ENCODE measurements around the gene TMEM208.

Gene TMEM208

DNA sequence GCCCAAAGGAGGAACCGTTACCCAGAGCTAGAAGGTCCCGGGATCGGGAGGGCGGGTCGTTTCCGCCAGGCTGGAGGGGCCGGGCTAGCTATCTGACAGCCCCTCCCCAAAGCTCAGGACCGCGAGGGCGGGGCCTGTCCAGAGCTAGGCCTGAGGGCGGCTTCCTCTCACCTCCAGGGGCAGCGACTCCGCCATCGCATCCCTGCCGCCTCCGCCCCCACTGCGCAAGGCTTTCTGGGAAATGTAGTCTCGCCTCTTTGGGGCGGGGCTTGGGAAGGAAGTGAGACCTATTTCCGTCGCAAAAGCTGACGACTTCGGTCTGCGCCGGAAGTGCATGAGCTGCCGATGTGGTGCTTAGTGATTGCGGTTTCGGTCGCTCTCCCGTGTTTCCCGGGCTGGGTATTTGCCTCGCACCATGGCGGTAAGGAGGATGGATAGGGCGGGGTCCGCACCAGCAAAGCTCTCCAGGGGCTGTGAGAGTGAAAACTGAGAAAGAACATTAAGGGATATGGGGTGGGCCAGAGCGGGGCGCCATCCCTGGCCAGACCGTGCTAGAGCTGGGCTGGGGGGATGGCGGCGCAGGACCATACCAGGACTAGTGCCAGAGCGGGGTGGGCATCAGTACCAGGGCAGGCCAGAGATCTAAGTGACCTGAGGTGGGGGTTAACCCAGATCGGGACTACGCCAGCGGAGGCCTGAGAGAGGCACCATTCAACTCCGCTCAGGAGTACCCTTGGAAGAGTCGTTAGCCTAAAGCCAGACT is at the start of gene TMEM208:
Gene TMEM208, plus strand, starts transcription at position 327 of the 763 bp plus-strand sequence. Its CDS starts 89 bp downstream, at position 416.
- in situ Hi-C loops (cut with MboI; ENCODE audit: low sequenced_read_pairs): no loop called here

DNA sequence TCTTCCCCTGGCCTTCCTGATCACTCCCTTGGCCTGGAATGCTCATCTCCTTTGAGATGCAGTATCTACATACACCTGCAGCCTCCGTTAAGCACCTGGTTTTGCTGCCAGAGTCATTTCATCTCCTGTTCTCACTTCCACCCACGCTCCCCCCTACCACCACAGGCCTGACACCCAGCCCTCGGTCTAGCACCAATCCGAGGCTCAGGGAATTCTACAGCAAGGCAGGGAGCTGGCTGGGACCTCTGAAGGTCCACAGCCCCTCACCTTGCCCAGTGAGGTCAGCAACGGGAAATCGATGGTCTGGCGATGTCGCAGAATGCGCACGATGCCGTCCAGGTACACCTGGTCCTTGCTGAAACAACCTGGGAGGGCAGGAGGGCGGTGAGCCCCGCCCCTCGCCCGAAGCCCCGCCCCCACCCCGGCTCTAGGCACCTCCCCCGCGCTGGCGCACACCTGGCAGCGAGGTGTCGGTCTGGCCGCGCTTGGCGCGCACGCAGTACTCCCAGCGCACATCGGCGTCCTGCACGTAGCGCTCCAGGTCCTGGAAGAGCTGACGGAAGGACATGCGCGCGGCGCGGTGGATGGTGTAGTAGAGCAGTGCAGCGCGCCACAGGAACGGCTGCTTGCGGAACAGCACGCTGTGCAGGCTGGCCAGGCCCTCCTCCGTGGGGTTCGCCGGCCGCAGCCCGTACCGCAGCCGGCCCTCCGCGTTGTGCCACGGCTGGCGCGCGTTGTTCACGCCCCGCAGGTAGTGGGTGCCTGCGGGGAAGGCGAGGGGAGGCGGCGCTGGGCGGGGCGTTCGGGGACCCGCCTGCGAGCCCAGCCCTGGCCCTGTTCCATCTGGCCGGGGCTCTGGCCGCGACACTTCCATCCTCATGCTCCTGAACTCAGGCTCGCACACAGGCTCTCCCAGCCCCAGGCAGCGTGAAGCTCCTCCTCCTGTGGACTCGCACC is 48.9 kb upstream of the TMEM208 start:
- in situ Hi-C loops (cut with MboI; ENCODE audit: low sequenced_read_pairs): no loop called here

DNA sequence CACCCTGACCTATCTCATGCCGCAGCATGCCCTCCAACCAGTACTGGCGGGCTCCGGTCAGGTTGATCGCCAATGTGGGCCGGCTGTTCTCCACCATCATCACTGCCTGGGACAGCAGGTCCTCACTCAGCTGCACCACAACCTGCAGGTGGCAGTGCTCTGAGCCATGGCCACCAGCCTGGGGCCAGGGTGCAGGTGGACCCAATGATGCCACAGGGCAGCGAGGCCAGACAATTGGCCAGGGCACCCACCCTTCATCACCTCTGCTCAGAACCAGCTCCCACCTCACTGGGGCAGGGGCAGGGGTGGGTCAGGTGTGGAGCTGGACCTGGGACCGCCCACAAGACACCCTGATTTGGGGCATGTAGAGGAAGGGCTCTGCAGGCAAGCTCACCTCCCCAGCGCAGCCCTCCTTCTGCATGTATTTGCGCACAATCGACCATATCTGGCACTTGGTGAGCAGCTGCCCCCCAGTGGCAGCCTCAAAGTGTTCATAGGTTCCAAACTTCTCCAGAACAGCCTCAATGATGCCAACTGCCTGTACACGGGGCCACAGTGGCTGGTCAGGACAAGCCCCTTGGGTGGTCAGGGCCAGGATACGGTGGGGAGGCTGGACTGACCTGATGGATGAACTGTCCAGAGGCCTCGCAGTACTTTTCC is 47.4 kb upstream of the TMEM208 start:
- in situ Hi-C loops (cut with MboI; ENCODE audit: low sequenced_read_pairs): no loop called here

DNA sequence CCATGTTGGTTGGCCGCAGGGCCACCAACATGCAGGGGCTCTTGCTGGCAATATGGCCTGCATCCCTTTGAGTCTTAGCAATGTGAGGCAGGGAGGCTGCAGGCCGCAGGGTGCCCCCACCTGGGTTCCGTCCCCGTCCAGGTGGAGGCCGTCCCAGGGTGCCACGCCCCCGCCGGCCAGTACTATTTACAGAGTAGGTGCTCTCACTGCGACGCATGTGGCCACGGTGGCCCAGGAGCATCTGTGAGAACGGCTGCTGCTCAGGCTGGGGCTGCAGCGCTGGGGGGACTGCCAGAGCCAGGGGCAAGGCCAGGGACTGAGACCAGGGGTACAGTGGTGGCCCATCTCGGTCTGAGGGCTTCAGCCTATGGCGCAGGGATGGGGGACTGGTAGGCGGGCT is 46.8 kb upstream of the TMEM208 start:
- in situ Hi-C loops (cut with MboI; ENCODE audit: low sequenced_read_pairs): no loop called here

DNA sequence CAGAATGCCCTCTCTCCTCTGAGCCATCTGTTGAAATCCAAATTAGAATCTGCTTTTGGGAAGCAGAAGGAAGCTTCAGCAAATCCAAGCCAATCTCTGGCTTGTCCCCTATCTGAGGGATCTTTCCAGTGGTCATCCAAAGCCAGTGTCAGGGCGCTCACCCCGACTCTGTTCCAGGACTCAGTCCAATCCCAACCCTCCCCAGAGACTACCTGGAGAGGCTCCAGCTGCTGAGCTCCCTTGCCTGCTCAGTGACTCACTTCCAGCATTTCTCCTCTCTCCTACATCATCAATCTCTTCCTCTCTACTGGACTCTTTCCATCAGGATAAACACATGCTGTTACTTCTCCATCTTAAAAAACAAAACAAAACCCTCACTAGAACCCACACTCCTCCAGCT is 45.6 kb upstream of the TMEM208 start:
- in situ Hi-C loops (cut with MboI; ENCODE audit: low sequenced_read_pairs): no loop called here

DNA sequence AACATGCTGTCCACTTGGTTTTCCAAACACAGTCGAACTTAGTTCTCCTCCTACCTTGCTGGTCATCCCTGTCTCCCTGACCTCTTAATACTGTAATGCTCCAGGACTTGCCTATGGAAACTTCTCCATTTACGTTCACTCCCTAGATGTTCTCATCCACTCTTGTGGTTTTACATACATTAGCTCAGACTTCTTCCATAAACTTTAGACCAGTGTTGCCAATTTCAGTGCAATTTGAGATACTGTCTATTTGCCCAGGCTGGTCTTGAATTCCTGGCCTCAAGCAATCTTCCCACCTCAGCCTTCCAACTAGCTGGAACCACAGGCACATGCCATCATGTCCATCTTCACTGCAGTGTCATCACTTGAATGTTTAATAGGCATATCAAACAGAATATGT is 44.6 kb upstream of the TMEM208 start:
- in situ Hi-C loops (cut with MboI; ENCODE audit: low sequenced_read_pairs): no loop called here

DNA sequence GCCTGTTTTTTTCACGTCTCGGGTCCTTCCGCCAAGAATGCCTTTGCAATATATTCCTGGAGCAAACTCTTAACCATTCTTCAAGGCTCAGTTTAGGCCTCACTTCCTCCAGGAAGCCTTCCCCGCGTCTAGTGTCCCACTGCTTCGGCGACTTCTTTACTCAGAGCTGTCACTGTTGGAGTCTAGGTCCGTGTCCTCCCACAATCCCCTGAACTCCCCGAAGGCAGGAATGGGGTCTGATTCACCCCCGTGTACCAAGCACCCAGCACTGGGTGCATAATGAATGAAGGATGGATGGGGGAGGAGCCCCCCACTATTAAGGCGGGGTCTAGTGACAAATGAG is 43.7 kb upstream of the TMEM208 start:
- in situ Hi-C loops (cut with MboI; ENCODE audit: low sequenced_read_pairs): no loop called here

DNA sequence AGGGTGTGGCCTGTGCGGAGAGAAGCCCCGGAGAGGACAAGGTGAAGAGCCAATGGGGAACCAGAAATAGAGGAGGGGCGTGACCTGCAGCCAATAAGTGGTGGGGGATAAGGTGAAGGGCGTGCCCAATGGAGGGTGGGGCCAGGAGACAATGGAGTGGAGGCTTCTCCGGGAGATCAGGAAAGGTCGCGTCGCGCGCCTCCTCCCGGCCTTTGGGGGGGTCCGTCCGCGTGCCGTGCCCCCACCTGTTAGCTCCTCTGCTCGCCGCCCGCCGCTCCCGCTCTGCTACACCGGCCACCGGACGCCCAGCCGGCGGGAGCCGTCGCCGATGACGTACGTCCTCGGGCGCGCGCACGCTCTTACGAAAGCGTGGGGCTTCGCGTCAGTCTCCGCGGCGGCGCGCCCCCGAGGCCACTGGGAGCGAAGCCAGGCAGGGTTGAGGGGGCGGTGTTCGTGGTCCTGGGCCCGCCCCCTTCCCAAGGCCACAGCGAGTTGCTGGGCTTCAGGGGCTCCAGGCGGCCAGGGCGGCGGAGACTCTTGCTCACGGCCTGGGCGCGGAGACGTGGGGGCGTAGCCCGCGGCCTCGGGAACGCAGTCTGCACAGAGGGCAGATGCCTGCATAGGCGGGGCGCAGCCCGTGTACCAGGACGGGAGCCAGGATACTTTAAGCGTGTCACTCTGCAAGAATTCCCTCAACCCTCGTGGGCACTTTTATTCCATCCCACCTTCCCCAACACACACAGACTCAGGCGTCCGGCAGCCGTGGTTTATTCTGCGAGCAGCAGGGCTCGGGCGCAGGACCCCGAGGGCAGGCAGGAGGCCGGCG is 43.1 kb upstream of the TMEM208 start, which contains the start of gene MATCAP1:
Gene MATCAP1, minus strand, starts transcription at position 337 of the 826 bp plus-strand sequence. CDS start 3,353 bp downstream, outside the sequence.
- in situ Hi-C loops (cut with MboI; ENCODE audit: low sequenced_read_pairs): no loop called here

DNA sequence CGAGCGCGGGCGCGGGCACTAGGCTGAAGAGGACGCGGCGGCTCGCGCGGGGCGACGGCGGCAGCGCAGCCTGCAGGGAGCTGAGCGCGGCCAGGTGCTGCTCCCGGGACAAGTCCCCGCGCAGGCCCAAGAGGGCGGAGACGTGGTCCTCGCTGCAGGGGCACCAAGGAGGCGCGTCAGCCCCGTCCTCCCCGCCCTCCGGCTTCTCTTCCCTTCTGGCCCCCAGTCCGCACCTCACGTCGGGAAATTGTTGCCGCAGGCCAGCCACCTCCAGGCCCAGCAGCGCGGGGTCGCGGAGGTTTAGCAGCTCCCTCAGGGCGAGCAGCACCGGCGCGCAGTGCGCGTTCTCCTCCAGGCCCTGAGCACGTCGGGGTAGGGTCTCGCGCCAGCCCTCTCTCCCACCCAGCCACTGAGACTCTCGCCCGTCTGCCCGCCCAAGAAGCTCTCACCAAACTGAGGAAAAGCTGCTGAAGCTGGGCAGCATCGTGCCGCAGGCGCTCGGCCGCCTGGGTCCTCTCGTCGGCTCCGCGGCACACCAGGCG is 42.4 kb upstream of the TMEM208 start:
- in situ Hi-C loops (cut with MboI; ENCODE audit: low sequenced_read_pairs): no loop called here

DNA sequence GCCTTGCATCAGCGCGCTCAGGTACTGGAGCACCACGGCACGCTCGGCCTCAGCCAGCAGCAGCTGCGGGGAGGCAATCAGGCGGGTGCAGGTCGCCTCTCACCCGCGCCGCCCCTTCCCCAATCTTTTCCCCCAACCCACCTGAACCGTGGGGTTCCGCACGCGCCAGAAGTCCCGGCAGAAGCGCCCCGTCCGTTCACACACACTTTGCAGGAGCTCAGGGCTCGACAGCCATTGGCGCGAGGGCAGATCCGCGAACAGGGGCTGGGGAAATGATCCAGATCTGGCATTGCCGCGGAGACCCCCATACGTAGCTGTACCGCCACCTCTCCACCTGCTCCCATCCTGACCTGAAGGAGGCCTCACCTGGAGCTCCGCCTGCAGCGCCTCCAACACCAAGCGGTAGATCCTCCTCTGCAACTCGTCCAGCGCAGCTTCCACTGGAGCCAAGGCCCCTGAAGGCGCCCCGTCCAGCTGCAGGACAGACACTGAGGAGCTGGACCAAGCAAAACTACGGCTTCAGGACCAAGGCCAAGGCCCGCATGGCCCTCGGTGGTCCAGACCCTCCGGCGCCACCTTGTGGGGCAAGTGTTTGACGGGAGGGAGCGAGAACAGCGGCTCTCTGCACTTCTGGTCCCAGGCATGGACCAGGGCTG is 41.8 kb upstream of the TMEM208 start:
- in situ Hi-C loops (cut with MboI; ENCODE audit: low sequenced_read_pairs): no loop called here

DNA sequence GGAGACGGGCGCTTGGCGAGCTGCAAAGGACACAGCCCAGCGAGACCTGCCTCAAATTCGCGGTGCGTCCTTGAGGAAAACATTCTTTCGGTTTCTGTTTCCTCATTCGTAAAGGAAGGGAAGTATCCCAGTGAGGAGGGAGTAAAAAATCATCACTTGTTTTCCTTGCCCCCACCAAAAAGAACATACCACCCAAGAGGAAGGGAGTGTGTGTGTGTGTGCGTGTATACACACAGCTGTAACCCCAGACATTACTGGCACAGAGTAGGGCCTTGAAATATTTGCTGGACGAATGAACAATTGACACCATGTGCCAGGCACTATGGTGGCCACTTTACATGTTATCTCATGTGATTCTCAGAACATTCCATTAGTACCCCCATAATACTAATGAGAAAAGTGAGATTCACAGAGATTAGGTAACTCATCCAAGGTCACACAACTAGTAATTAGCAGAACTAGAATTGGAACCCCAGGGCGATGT is 41.2 kb upstream of the TMEM208 start:
- in situ Hi-C loops (cut with MboI; ENCODE audit: low sequenced_read_pairs): no loop called here

DNA sequence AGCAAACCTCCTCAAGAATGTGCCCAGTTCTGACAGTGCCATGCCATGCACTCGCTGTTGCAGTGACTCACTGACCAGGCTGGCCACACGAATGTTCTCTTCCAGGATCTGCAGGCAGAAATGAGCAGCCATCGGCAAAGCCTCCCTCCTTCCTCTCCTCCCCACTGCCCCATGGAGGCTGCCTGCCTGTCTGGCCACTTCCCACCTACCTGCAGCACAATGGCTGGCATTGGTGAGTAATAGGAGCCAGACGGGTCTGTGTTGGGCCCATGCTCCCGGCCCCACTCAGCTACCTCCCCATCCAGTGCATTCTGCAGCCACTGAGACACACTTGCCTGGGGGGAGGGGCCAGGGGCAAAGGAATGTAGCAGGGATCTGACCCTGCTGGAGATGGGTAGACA is 40.4 kb upstream of the TMEM208 start:
- in situ Hi-C loops (cut with MboI; ENCODE audit: low sequenced_read_pairs): no loop called here

DNA sequence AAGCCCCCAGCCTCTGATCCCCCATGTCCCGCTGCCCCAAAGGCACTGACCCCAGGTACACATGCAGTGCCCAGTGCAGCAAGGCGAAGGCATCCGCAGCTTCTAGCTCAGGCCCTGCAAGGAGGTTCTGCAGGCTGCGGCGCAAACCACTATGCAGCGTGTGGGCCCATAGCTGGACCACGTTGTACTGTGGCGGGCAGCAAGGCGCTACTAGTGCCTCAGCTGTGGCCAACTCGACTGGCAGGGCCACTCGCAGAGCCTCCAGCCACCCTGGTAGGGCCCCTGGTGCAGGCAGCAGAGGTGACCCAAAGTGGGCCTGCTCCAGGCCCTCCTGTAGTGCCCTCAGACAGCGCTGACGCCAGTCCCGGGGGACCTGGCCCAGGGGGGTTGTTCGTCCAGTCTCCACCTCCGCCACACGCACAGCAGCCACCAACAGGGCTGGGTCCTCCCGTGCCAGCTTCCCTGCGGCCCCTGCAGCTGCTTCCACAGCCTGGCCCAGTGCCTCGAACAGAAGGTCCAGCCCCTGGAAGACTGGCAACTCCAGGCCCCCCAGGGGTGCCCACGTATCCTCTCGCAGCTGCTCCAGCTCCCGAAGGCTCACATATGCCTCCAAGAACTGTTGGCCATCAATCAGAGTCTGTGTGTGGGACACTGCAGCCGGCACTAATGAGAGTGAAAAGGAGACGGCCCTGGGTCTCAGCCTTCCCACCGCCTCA is 39.6 kb upstream of the TMEM208 start:
- in situ Hi-C loops (cut with MboI; ENCODE audit: low sequenced_read_pairs): no loop called here

DNA sequence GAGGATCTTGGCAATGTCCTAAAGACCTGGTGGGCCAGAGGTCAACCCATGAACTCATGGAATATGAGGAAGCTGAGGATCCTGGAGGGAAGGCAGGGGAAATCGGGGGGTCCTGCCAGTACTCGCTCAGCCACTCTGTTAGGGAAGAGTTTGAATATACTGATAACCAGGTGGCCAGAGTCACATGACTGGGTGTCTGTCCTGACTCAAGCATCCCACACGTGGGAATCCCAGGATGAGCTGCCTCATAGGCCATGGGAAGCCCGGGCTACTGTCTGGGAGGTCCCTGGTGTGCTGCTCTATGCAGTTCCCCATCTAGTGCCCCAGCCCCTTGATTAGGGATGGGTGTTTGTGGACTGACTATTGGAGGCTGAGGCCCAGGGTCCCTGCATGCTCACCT is 38.6 kb upstream of the TMEM208 start:
- in situ Hi-C loops (cut with MboI; ENCODE audit: low sequenced_read_pairs): no loop called here

DNA sequence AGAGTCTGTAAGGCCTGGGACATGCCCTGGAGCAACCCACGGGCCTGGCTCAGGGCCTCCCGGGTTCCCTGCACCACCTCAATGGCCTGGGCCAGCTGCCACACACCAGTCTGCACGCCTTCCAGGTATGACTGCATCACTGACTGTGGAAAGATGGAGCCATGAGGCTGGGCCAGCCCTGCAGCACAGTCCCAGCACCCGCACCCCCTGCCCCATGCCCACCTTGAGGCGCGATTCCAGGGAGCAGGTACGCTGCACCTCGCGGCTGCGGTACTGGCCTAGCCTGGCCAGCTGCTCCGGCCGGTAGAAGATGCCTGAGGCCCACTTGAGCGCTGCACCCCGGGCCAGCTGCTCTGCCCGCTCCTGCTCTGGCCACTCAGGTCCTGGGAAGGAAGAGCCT is 38.1 kb upstream of the TMEM208 start:
- in situ Hi-C loops (cut with MboI; ENCODE audit: low sequenced_read_pairs): no loop called here

DNA sequence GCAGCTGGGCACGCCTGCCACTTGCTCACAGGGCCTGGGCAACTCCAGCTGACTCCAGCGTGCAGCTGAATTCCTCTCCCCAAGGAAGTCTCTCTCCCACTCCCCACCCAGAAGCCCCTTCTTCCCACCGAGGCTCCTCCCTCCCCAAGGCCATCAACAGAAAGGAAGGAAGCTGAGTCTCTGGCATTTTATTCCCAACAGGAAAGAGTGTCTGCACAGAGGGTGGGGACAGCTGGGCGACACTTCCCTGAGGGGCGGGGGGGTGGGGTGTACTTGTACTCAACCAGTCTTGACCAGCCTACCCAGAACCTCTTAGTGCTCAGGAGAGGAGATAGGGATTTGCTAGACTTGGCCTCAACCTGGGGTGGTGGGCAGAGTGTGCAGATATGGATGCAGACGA is 36.9 kb upstream of the TMEM208 start, which contains the start of gene EXOC3L1:
Gene EXOC3L1, minus strand, starts transcription at position 96 of the 400 bp plus-strand sequence. CDS start 460 bp downstream, outside the sequence.
- in situ Hi-C loops (cut with MboI; ENCODE audit: low sequenced_read_pairs): no loop called here

DNA sequence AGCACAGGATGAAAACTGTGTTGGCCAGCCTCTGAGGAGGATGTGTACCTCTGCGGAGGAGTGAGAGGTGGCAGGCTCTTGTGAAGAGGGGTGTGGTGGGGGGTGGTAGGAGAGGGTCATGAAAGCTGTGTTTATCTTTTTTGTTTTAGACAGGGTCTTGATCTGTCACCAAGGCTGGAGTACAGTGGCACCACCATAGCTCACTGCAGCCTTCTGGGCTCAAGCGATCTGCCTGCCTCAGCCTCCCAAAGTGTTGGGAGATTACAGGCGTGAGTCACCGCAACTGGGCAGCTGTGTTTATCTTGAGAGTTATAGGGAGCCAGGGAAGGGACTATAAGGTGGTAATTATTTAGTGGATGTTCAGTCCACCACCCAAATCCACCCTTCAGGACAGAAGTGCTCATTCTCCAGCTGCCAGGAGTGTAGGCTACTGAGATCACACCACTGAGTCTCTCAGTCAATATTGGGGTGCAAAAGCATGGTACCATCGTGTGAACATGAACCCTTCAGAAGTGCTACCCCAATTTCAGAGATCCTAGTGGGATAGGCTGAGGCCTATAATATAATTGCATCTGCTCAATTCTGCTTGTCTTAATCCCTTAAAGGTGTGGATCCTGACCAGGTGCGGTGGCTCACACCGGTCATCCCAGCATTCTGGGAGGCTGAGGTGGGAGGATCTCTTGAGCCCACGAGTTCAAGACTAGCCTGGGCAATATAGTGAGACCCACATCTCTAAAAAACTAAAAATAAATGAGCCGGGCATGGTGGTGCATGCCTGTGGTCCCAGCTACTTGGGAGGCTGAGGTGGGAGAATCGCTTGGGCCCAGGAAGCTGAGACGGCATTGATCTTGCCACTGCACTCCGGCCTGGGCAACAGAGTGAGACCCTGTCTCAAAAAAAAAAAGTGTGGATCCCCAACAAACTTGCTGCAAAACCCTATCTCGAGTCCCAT is 36.2 kb upstream of the TMEM208 start:
- in situ Hi-C loops (cut with MboI; ENCODE audit: low sequenced_read_pairs): no loop called here

Data from HL-60/S4 treated with phorbol 12-myristate 13-acetate at 8.2 ng/mL for 4 days and 3 days (cell line).